ENCODE measurements around the gene EBF3. TPM values are rescaled to one million over a fixed set of nuclear protein-coding genes. Genes with fewer than 3 reads are reported as not detected.

Gene EBF3
- total RNA-seq, 1 donor from 2014 or later, result not detected

GRCh38 chr10:129940617-129941198 is 23.4 kb downstream of the EBF3 start:
- H3K4me3 ChIP-seq (ENCODE audit: low read depth, low read length), result no peak overlapping the region
- DNase-seq (ENCODE audit: low read depth), result no peak
- H3K36me3 ChIP-seq (ENCODE audit: control insufficient read depth, insufficient read depth, low read length), result no peaks in the 10 kb centered on the region
- H3K27me3 ChIP-seq (ENCODE audit: control insufficient read depth, insufficient read depth, low read length), result peaks cover 2% of the 10 kb centered on the region
- no peak for TF ChIP-seq CTCF (IDR thresholded peaks at IDR 0.05; ENCODE audit: insufficient read depth, low read length, poor library complexity, severe bottlenecking)

- H3K36me3 ChIP-seq (ENCODE audit: control insufficient read depth, insufficient read depth, low read length), result no peaks in the 10 kb centered on the region
- TF ChIP-seq CTCF (IDR thresholded peaks at IDR 0.05; ENCODE audit: insufficient read depth, low read length, poor library complexity, severe bottlenecking), result no peak
- DNase-seq (ENCODE audit: low read depth), result no peak
- no peak overlapping the region for H3K4me3 ChIP-seq (ENCODE audit: low read depth, low read length)
- peaks cover 2% of the 10 kb centered on the region for H3K27me3 ChIP-seq (ENCODE audit: control insufficient read depth, insufficient read depth, low read length)
Measured at GRCh38 chr10:129939416-129940275, 24.4 kb downstream of the EBF3 start.

GRCh38 chr10:129938460-129938859 is 25.6 kb downstream of the EBF3 start:
- Histone ChIP-seq H3K4me3 (ENCODE audit: low read depth, low read length) (no peak overlapping the region), H3K36me3 (ENCODE audit: control insufficient read depth, insufficient read depth, low read length) (no peaks in the 10 kb centered on the region), H3K27me3 (ENCODE audit: control insufficient read depth, insufficient read depth, low read length) (peaks cover 2% of the 10 kb centered on the region)
- DNase-seq (ENCODE audit: low read depth), result no peak
- TF ChIP-seq CTCF (IDR thresholded peaks at IDR 0.05; ENCODE audit: insufficient read depth, low read length, poor library complexity, severe bottlenecking), result no peak

GRCh38 chr10:129937351-129937751 is 26.7 kb downstream of the EBF3 start:
- Histone ChIP-seq H3K27me3 (ENCODE audit: control insufficient read depth, insufficient read depth, low read length) (peaks cover 2% of the 10 kb centered on the region), H3K4me3 (ENCODE audit: low read depth, low read length) (no peak overlapping the region), H3K36me3 (ENCODE audit: control insufficient read depth, insufficient read depth, low read length) (no peaks in the 10 kb centered on the region)
- TF ChIP-seq CTCF (IDR thresholded peaks at IDR 0.05; ENCODE audit: insufficient read depth, low read length, poor library complexity, severe bottlenecking), result no peak
- DNase-seq (ENCODE audit: low read depth), result no peak

GRCh38 chr10:129936923-129937300 is 27.2 kb downstream of the EBF3 start:
- no peaks in the 10 kb centered on the region for H3K36me3 ChIP-seq (ENCODE audit: control insufficient read depth, insufficient read depth, low read length)
- no peak for DNase-seq (ENCODE audit: low read depth)
- H3K4me3 ChIP-seq (ENCODE audit: low read depth, low read length), result no peak overlapping the region
- H3K27me3 ChIP-seq (ENCODE audit: control insufficient read depth, insufficient read depth, low read length), result peaks cover 2% of the 10 kb centered on the region
- no peak for TF ChIP-seq CTCF (IDR thresholded peaks at IDR 0.05; ENCODE audit: insufficient read depth, low read length, poor library complexity, severe bottlenecking)

Measured in kidney epithelial cell (primary cell).